ENCODE data around the gene SUMF2. TPM values are rescaled to one million over a fixed set of nuclear protein-coding genes. Genes with fewer than 3 reads are reported as not detected.

Gene SUMF2
- total and polyA plus RNA-seq, 2 of the 13 experiments (the other 11 are each of a cell fraction or from before 2014, with no cell fraction given) = 48.9 to 54.4 TPM

DNA sequence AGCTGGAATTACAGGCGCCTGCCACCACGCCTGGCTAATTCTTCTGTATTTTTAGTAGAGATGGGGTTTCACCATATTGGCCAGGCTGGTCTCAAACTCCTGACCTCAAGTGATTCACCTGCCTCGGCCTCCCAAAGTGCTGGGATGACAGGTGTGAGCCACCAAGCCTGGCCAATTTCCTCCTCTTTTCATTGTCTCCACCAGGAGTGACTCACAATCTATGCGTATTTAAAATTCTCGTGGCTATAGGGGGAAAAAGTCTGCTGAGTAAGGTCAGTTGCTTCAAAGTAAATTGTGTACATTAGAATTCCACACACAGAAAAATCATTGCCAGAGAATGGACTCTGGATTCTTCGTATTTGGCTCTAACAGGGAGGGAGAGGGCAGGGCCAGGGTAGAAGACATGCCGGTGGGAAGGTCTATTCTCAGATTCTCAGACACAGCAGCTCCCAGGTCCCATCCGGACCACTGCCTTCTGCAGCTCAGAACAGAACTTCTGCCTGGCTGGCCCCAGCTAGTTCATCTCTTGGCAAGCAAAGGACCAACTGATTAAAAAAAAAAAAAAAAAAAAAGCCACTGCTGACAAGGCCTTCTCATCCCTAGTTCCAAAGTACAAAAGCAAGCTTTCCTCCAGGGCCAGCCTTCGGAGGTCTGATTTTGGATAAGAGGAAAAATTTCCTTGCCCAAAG lies 35.0 kb upstream of the SUMF2 start (continued):
- TF ChIP-seq SP5 (CRISPR knock-in tag; IDR thresholded peaks at IDR 0.05; ENCODE audit: borderline replicate concordance, low read depth) (no peak), ZNF747 (CRISPR knock-in tag; IDR thresholded peaks at IDR 0.05; ENCODE audit: borderline replicate concordance) (no peak), PAF1 (CRISPR knock-in tag; IDR thresholded peaks at IDR 0.05) (no peak), AHR (CRISPR knock-in tag; IDR thresholded peaks at IDR 0.05) (no peak), SATB2 (CRISPR knock-in tag; IDR thresholded peaks at IDR 0.05) (no peak), MATR3 (CRISPR knock-in tag; IDR thresholded peaks at IDR 0.05) (no peak), ZNF451 (CRISPR knock-in tag; IDR thresholded peaks at IDR 0.05) (no peak), ZMYM3 (CRISPR knock-in tag; IDR thresholded peaks at IDR 0.05) (peak; percentile 78)
- TF ChIP-seq, protein P1, sequence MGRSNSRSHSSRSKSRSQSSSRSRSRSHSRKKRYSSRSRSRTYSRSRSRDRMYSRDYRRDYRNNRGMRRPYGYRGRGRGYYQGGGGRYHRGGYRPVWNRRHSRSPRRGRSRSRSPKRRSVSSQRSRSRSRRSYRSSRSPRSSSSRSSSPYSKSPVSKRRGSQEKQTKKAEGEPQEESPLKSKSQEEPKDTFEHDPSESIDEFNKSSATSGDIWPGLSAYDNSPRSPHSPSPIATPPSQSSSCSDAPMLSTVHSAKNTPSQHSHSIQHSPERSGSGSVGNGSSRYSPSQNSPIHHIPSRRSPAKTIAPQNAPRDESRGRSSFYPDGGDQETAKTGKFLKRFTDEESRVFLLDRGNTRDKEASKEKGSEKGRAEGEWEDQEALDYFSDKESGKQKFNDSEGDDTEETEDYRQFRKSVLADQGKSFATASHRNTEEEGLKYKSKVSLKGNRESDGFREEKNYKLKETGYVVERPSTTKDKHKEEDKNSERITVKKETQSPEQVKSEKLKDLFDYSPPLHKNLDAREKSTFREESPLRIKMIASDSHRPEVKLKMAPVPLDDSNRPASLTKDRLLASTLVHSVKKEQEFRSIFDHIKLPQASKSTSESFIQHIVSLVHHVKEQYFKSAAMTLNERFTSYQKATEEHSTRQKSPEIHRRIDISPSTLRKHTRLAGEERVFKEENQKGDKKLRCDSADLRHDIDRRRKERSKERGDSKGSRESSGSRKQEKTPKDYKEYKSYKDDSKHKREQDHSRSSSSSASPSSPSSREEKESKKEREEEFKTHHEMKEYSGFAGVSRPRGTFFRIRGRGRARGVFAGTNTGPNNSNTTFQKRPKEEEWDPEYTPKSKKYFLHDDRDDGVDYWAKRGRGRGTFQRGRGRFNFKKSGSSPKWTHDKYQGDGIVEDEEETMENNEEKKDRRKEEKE (IDR thresholded peaks at IDR 0.05) = no peak
- TF ChIP-seq, protein P2, sequence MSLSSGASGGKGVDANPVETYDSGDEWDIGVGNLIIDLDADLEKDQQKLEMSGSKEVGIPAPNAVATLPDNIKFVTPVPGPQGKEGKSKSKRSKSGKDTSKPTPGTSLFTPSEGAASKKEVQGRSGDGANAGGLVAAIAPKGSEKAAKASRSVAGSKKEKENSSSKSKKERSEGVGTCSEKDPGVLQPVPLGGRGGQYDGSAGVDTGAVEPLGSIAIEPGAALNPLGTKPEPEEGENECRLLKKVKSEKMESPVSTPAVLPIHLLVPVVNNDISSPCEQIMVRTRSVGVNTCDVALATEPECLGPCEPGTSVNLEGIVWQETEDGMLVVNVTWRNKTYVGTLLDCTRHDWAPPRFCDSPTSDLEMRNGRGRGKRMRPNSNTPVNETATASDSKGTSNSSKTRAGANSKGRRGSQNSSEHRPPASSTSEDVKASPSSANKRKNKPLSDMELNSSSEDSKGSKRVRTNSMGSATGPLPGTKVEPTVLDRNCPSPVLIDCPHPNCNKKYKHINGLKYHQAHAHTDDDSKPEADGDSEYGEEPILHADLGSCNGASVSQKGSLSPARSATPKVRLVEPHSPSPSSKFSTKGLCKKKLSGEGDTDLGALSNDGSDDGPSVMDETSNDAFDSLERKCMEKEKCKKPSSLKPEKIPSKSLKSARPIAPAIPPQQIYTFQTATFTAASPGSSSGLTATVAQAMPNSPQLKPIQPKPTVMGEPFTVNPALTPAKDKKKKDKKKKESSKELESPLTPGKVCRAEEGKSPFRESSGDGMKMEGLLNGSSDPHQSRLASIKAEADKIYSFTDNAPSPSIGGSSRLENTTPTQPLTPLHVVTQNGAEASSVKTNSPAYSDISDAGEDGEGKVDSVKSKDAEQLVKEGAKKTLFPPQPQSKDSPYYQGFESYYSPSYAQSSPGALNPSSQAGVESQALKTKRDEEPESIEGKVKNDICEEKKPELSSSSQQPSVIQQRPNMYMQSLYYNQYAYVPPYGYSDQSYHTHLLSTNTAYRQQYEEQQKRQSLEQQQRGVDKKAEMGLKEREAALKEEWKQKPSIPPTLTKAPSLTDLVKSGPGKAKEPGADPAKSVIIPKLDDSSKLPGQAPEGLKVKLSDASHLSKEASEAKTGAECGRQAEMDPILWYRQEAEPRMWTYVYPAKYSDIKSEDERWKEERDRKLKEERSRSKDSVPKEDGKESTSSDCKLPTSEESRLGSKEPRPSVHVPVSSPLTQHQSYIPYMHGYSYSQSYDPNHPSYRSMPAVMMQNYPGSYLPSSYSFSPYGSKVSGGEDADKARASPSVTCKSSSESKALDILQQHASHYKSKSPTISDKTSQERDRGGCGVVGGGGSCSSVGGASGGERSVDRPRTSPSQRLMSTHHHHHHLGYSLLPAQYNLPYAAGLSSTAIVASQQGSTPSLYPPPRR (CRISPR knock-in tag; IDR thresholded peaks at IDR 0.05; ENCODE audit: borderline replicate concordance) = 0 out of 2 replicates have a peak, but pooled peaks have one; percentile 33
- TF ChIP-seq, protein P3, sequence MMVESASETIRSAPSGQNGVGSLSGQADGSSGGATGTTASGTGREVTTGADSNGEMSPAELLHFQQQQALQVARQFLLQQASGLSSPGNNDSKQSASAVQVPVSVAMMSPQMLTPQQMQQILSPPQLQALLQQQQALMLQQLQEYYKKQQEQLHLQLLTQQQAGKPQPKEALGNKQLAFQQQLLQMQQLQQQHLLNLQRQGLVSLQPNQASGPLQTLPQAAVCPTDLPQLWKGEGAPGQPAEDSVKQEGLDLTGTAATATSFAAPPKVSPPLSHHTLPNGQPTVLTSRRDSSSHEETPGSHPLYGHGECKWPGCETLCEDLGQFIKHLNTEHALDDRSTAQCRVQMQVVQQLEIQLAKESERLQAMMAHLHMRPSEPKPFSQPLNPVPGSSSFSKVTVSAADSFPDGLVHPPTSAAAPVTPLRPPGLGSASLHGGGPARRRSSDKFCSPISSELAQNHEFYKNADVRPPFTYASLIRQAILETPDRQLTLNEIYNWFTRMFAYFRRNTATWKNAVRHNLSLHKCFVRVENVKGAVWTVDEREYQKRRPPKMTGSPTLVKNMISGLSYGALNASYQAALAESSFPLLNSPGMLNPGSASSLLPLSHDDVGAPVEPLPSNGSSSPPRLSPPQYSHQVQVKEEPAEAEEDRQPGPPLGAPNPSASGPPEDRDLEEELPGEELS (CRISPR knock-in tag; IDR thresholded peaks at IDR 0.05) = peak; percentile 50
- TF ChIP-seq, protein P4, sequence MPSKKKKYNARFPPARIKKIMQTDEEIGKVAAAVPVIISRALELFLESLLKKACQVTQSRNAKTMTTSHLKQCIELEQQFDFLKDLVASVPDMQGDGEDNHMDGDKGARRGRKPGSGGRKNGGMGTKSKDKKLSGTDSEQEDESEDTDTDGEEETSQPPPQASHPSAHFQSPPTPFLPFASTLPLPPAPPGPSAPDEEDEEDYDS (CRISPR knock-in tag; IDR thresholded peaks at IDR 0.05) = peak; percentile 41
- TF ChIP-seq, protein P5, sequence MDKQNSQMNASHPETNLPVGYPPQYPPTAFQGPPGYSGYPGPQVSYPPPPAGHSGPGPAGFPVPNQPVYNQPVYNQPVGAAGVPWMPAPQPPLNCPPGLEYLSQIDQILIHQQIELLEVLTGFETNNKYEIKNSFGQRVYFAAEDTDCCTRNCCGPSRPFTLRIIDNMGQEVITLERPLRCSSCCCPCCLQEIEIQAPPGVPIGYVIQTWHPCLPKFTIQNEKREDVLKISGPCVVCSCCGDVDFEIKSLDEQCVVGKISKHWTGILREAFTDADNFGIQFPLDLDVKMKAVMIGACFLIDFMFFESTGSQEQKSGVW (CRISPR knock-in tag; IDR thresholded peaks at IDR 0.05; ENCODE audit: borderline replicate concordance) = no peak
- TF ChIP-seq, protein P6, sequence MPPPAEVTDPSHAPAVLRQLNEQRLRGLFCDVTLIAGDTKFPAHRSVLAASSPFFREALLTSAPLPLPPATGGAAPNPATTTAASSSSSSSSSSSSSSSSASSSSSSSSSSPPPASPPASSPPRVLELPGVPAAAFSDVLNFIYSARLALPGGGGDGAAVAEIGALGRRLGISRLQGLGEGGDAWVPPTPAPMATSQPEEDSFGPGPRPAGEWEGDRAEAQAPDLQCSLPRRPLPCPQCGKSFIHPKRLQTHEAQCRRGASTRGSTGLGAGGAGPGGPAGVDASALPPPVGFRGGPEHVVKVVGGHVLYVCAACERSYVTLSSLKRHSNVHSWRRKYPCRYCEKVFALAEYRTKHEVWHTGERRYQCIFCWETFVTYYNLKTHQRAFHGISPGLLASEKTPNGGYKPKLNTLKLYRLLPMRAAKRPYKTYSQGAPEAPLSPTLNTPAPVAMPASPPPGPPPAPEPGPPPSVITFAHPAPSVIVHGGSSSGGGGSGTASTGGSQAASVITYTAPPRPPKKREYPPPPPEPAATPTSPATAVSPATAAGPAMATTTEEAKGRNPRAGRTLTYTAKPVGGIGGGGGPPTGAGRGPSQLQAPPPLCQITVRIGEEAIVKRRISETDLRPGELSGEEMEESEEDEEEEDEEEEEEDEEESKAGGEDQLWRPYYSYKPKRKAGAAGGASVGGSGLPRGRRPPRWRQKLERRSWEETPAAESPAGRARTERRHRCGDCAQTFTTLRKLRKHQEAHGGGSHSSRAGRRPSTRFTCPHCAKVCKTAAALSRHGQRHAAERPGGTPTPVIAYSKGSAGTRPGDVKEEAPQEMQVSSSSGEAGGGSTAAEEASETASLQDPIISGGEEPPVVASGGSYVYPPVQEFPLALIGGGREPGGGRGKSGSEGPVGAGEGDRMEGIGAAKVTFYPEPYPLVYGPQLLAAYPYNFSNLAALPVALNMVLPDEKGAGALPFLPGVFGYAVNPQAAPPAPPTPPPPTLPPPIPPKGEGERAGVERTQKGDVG (CRISPR knock-in tag; IDR thresholded peaks at IDR 0.05; ENCODE audit: borderline replicate concordance) = no peak

Measured in HepG2 (cell line).